HCT116 (cell line): Measurements from ENCODE around the gene THRB. TPM values are rescaled to one million over a fixed set of nuclear protein-coding genes. Genes with fewer than 3 reads are reported as not detected.

Experiments used
- ATAC-seq: fragments of 200-7000 bp; cut with Tn5 transposase; 2 replicates; pipeline ENCODE4 v1.9.1; 2020; ENCODE audit warnings: mild to moderate bottlenecking, moderate library complexity
- BruUV-seq: library from RNA; stranded (reverse); fragments of 400-500 nt; replicated peaks from 2 replicates; lab custom pipeline; 2021; lab: Mats Ljungman, UMichigan
- CTCF ChIA-PET: fragments of 300-600 bp; sonication (Branson Sonifier 250); formaldehyde crosslinking; loops from one replicate; lab custom pipeline; 2021; ENCODE audit warnings: antibody characterized with exemption; lab: Charles Lee
- POLR2A ChIA-PET: fragments of 300-600, 350-600 bp; sonication (Branson Sonifier 250); formaldehyde crosslinking; loops from one replicate; lab custom pipeline; 2021; ENCODE audit warnings: antibody characterized with exemption; lab: Charles Lee
- RAD21 ChIA-PET, 2 experiments: fragments of 300-600 bp; sonication (Branson Sonifier 250); formaldehyde crosslinking; loops; one replicate each; lab custom pipeline; 2023; ENCODE audit warnings: low total read pairs in 2 of 2; ENCODE audit not compliant: uncharacterized antibody in 2 of 2, unreplicated experiment in 2 of 2, low non-redundant PET in 1 of 2; lab: Charles Lee
- DNase-seq: peaks from one replicate; pipeline ENCODE4 v3.0.0-alpha.2; 2010; ENCODE audit warnings: low read depth, low spot score
- H2AFZ ChIP-seq: fragments of 200-600 bp; shearing (Covaris generic), sonication (generic); 2 replicates; pipeline ENCODE4 v1.6.1; 2017; ENCODE audit warnings: low read depth, mixed run types, mixed read lengths, antibody characterized with exemption, low read length; ENCODE audit not compliant: poor library complexity, severe bottlenecking
- H3K27ac ChIP-seq: 2 replicates; pipeline ENCODE4 v1.5.1; 2012; ENCODE audit warnings: low read depth, low read length
- H3K27me3 ChIP-seq: fragments of 200-600 bp; sonication (generic); 2 replicates; pipeline ENCODE4 v1.6.1; 2016; ENCODE audit warnings: mixed run types, low read length, mixed read lengths; ENCODE audit not compliant: insufficient read depth
- H3K36me3 ChIP-seq, 2 experiments: fragments of 200-500 bp in 1 of 2; fragments of 200-600 bp in 1 of 2; sonication (Bioruptor generic) in 1 of 2; sonication (generic) in 1 of 2; 2 replicates each; pipeline versions ENCODE4 v1.5.1 to v1.6.1; 2014 to 2016; ENCODE audit warnings: low read length in 2 of 2, inconsistent platforms in 1 of 2, mixed read lengths in 1 of 2, mixed run types in 1 of 2; ENCODE audit not compliant: insufficient read depth in 2 of 2, control insufficient read depth in 1 of 2
- H3K4me1 ChIP-seq, 2 experiments: fragments of 200-600 bp in 1 of 2; sonication (generic) in 1 of 2; 2 replicates each; pipeline versions ENCODE4 v1.5.1 to v1.6.1; 2012 to 2017; ENCODE audit warnings: low read length in 2 of 2, inconsistent platforms in 1 of 2, mild to moderate bottlenecking in 1 of 2, mixed read lengths in 1 of 2, mixed run types in 1 of 2, moderate library complexity in 1 of 2; ENCODE audit not compliant: insufficient read depth in 2 of 2, control insufficient read depth in 1 of 2
- H3K4me2 ChIP-seq: fragments of 200-600 bp; sonication (generic); 2 replicates; pipeline ENCODE4 v1.6.1; 2017; ENCODE audit warnings: mixed run types, low read length, mixed read lengths
- H3K4me3 ChIP-seq, 2 experiments: fragments of 200-600 bp in 1 of 2; sonication (generic) in 1 of 2; replicated peaks in 1 of 2; 2 replicates each; pipeline ENCODE4 v1.5.1; 2011 to 2016; ENCODE audit warnings: low read length in 2 of 2, control low read depth in 1 of 2, low read depth in 1 of 2, mild to moderate bottlenecking in 1 of 2, mixed read lengths in 1 of 2, mixed run types in 1 of 2
- H3K79me2 ChIP-seq: fragments of 200-600 bp; sonication (generic); 2 replicates; pipeline ENCODE4 v1.6.1; 2017; ENCODE audit warnings: mild to moderate bottlenecking, mixed run types, low read length, moderate library complexity, mixed read lengths; ENCODE audit not compliant: insufficient read depth
- H3K9ac ChIP-seq: fragments of 200-600 bp; sonication (generic); 2 replicates; pipeline ENCODE4 v1.6.1; 2016; ENCODE audit warnings: low read length, mixed read lengths
- H3K9me2 ChIP-seq: fragments of 200-600 bp; sonication (generic), shearing (Covaris generic); 2 replicates; pipeline ENCODE4 v1.6.1; 2017; ENCODE audit warnings: mixed run types, mild to moderate bottlenecking, moderate library complexity; ENCODE audit not compliant: insufficient read depth
- H3K9me3 ChIP-seq, 2 experiments: fragments of 200-500 bp in 1 of 2; fragments of 200-600 bp in 1 of 2; sonication (Bioruptor generic) in 1 of 2; sonication (generic) in 1 of 2; 2 replicates each; pipeline ENCODE4 v1.6.1; 2014 to 2017; ENCODE audit warnings: low read length in 2 of 2, mixed read lengths in 2 of 2, inconsistent platforms in 1 of 2, low read depth in 1 of 2, mild to moderate bottlenecking in 1 of 2, mixed run types in 1 of 2, moderate library complexity in 1 of 2; ENCODE audit not compliant: control insufficient read depth in 1 of 2, insufficient read depth in 1 of 2
- H4K20me1 ChIP-seq: fragments of 200-600 bp; sonication (generic), shearing (Covaris generic); 2 replicates; pipeline ENCODE4 v1.6.1; 2017; ENCODE audit warnings: mixed run types, mild to moderate bottlenecking, moderate library complexity; ENCODE audit not compliant: insufficient read depth
- EGR1 ChIP-seq: IDR thresholded peaks from 2 replicates; pipeline ENCODE4 v1.6.1; 2012; ENCODE audit warnings: low read depth
- ELF1 ChIP-seq: IDR thresholded peaks from 2 replicates; pipeline ENCODE4 v1.6.1; 2012; ENCODE audit warnings: low read depth, borderline replicate concordance
- EZH2 ChIP-seq: fragments of 200-600 bp; sonication (generic); IDR thresholded peaks from 2 replicates; pipeline ENCODE4 v1.6.1; 2017; ENCODE audit warnings: antibody characterized with exemption, mixed run types
- FOSL1 ChIP-seq: IDR thresholded peaks from 2 replicates; pipeline ENCODE4 v1.6.1; 2012; ENCODE audit warnings: low read depth
- JUND ChIP-seq: IDR thresholded peaks from 2 replicates; pipeline ENCODE4 v1.6.1; 2012
- POLR2AphosphoS5 ChIP-seq: IDR thresholded peaks from 2 replicates; pipeline ENCODE4 v1.6.1; 2011; ENCODE audit warnings: mild to moderate bottlenecking, low read depth, low read length, moderate library complexity
- RAD21 ChIP-seq: IDR thresholded peaks from 2 replicates; pipeline ENCODE4 v1.6.1; 2012; ENCODE audit warnings: low read depth, mild to moderate bottlenecking
- REST ChIP-seq: IDR thresholded peaks from 2 replicates; pipeline ENCODE4 v1.6.1; 2012; ENCODE audit warnings: low read depth
- SP1 ChIP-seq: IDR thresholded peaks from 2 replicates; pipeline ENCODE4 v1.6.1; 2012; ENCODE audit warnings: low read depth
- SRF ChIP-seq: IDR thresholded peaks from 2 replicates; pipeline ENCODE4 v1.6.1; 2012; ENCODE audit warnings: low read depth
- YY1 ChIP-seq: IDR thresholded peaks from 2 replicates; pipeline ENCODE4 v1.6.1; 2011; ENCODE audit warnings: low read length, low read depth, moderate library complexity, mild to moderate bottlenecking; ENCODE audit not compliant: insufficient replicate concordance; ENCODE audit errors: extremely low read depth
- ZBTB33 ChIP-seq: IDR thresholded peaks from 2 replicates; pipeline ENCODE4 v1.6.1; 2011; ENCODE audit warnings: mild to moderate bottlenecking, low read length, moderate library complexity; ENCODE audit not compliant: insufficient replicate concordance; ENCODE audit errors: extremely low read depth
- ZFX ChIP-seq: fragments of 450-650 bp; IDR thresholded peaks from 2 replicates; pipeline ENCODE4 v1.6.1; 2017
- intact Hi-C: fragments of 100-400 bp; cut with micrococcal nuclease; formaldehyde crosslinking; loops from 2 replicates; pipeline ENCODE4 v1.10.0; 2022
- total RNA-seq: library from RNA; stranded (reverse); gene quantifications from one replicate; pipeline ENCODE4 v1.2.1, GENCODE V29; 2021; ENCODE audit not compliant: unreplicated experiment

Gene THRB
- total RNA-seq, 1 experiment from 2014 or later, result 2.5 TPM

GRCh38 chr3:24240306-24240705, 254.3 kb downstream of the THRB start:
- Histone ChIP-seq H3K4me2 (no peak overlapping the region), H3K4me3 (no peak overlapping the region), H3K9me2 (no peaks in the 10 kb centered on the region), H3K9ac (no peak overlapping the region), H3K36me3 (no peaks in the 10 kb centered on the region), H3K27me3 (no peaks in the 10 kb centered on the region), H3K4me1 (peaks cover 2 to 10% of the 10 kb centered on the region in 2 experiments; a peak in 2 of 4 replicates), H3K27ac (no peak overlapping the region), H3K79me2 (no peaks in the 10 kb centered on the region), H3K9me3 (no peaks in the 10 kb centered on the region), H2AFZ (no peak overlapping the region), H4K20me1 (no peaks in the 10 kb centered on the region)
- BruUV-seq, result no TSS peak
- no peak for DNase-seq
- ChIA-PET POLR2A (no interaction called here), RAD21 (no interaction called here), CTCF (interaction anchor here (1.8 kb wide), 1 partner anchor 54 kb away, joined by 4 read pairs; no protein-coding TSS in a partner anchor)
- no peak for ATAC-seq
- intact Hi-C loops, result no loop called here
- TF ChIP-seq FOSL1 (no peak), EGR1 (no peak), EZH2 (no peak), POLR2AphosphoS5 (no peak), ZBTB33 (no peak), SP1 (no peak), JUND (no peak), SRF (no peak), ZFX (no peak), REST (no peak), RAD21 (no peak), YY1 (no peak), ELF1 (no peak)
